C4-2B (cell line): ENCODE data around the gene SEMA4D.

Experiments
- H3K27ac ChIP-seq: fragments of 450-650 bp; 2 replicates; pipeline ENCODE4 v1.5.1; 2017
- ZFX ChIP-seq: fragments of 450-650 bp; IDR thresholded peaks from 2 replicates; pipeline ENCODE4 v1.6.1; 2017
- TF ChIP-seq, protein P1 (sequence below): fragments of 450-650 bp; conservative IDR thresholded peaks from 2 replicates; pipeline ENCODE4 v1.5.1; 2017; ENCODE audit warnings: mild to moderate bottlenecking

The SEMA4D gene

DNA sequence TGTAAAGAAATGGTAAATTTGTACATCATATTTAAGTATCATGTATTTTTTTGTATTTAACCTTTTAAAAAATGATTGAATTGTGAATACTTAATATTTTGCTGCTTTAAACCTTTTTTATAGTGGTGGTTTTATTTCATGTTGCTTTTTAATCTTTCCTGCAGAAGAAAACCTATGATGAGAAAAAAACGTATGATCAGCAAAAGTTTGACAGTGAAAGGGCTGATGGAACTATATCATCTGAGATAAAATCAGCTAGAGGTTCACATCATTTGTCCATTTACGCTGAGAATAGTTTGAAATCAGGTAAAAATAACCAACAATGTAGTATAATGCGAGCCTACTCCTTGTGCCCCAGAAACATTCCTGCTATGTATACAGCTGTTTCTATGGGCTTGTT, 172.2 kb downstream of the SEMA4D start:
- no peak overlapping the region for H3K27ac ChIP-seq
- no peak for TF ChIP-seq ZFX
- TF ChIP-seq, protein P1, sequence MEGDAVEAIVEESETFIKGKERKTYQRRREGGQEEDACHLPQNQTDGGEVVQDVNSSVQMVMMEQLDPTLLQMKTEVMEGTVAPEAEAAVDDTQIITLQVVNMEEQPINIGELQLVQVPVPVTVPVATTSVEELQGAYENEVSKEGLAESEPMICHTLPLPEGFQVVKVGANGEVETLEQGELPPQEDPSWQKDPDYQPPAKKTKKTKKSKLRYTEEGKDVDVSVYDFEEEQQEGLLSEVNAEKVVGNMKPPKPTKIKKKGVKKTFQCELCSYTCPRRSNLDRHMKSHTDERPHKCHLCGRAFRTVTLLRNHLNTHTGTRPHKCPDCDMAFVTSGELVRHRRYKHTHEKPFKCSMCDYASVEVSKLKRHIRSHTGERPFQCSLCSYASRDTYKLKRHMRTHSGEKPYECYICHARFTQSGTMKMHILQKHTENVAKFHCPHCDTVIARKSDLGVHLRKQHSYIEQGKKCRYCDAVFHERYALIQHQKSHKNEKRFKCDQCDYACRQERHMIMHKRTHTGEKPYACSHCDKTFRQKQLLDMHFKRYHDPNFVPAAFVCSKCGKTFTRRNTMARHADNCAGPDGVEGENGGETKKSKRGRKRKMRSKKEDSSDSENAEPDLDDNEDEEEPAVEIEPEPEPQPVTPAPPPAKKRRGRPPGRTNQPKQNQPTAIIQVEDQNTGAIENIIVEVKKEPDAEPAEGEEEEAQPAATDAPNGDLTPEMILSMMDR: no peak

- no peak for TF ChIP-seq ZFX
- TF ChIP-seq, protein P1: no peak
- H3K27ac ChIP-seq: no peak overlapping the region
Observed at GRCh38 chr9:89323390-89323789, 174.5 kb downstream of the SEMA4D start.

DNA sequence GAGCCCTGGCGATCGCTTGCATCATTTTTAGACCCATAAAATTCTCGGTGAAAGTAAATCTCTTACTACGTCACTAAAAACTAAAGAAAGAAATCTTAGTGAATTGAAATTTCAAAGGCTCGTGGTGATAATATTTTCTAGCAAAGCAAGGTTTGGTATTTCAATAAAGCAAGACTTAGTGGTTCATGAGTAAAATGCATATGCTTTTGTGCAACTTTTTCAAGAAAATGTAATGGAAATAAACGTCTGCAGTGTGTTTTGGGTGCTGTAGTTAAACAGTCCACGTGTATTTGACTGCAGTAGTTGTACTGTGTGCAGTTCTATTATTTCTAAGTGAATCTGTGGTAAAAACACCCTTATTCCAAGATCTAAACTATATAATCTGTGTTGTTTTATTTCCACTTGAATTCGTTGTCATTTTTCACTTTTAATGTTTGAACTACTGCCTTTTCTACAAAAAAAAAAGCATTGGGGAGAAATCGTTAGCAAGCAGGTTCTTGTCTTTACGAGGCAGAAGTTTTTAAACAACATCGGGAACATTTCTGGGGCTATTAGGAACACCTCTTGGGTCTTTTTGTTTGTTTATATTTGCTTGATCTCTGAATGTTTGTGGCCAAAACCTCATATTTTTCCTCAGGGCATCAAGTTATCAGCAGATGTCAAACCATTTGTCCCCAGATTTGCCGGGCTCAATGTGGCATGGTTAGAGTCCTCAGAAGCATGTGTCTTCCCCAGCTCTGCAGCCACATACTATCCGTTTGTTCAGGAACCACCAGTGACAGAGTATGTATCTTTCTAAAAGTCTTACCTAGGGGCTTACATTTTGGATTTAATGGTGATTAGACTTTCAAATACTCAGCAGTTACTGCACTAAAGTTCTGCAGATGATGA, 178.7 kb downstream of the SEMA4D start:
- peak overlapping the region; percentile 92 for H3K27ac ChIP-seq
- TF ChIP-seq, protein P1: peak; percentile 60
- no peak for TF ChIP-seq ZFX

DNA sequence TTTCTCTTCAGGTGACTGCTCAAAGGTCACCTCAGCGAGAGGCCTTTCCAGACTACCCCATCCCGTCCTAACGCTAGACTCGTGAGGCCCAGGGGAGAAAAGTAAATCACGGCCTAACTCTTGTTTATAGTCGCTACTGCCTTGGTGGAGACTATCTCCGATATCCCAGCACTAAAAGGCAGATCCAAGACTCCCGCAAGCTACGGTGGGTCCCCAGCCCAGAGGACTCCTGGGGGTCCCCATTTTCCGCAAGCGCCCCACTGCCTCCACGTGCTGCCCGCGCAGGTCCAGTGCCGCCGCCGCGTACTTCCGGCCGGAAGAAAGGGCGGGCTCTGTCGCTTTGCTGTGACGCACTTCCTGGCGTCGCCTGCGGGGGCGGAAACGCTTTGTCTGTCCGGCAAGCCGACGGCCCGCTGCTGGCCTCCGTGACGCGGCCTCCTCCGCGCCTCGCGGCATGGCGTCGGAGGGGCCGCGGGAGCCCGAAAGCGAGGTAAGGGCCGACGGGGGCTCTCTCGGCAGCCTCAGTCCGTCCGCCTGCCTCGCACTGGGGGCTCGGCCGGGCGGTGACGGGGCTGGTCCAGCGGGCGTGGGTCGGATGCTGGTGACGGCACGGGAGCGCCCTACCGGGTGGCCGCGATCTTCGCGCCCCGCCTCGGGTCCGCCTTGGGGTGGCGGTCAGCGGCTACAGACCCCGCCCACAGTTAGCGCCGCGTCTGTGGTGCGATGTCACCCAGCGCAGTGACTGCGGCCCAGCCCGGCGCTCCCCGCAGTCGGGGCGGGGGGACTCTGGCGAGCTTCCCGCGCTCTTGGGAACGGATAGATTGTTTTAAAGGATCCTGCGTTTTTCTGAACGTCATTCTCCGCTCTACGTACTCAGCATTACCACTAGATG, 179.5 kb downstream of the SEMA4D start, which contains the start of gene SECISBP2:
TSS of gene SECISBP2 (plus strand) at position 378 of the 892 bp plus-strand sequence. CDS start at position 455, 77 bp downstream.
- peak within 1 kb of the TSS; percentile 92 for H3K27ac ChIP-seq
- TF ChIP-seq, protein P1: peak; percentile 91
- peak; percentile 88 for TF ChIP-seq ZFX

GRCh38 chr9:89317282-89317681, 180.6 kb downstream of the SEMA4D start:
- TF ChIP-seq, protein P1: no peak
- TF ChIP-seq ZFX: no peak
- H3K27ac ChIP-seq: peak overlapping the region; percentile 92; the same call in 1 of the 2 replicates

GRCh38 chr9:89315482-89315881, 182.4 kb downstream of the SEMA4D start:
- no peak for TF ChIP-seq ZFX
- TF ChIP-seq, protein P1: no peak
- H3K27ac ChIP-seq: no peak overlapping the region

GRCh38 chr9:89314955-89315354, 183.0 kb downstream of the SEMA4D start:
- TF ChIP-seq, protein P1: no peak
- no peak for TF ChIP-seq ZFX
- no peak overlapping the region for H3K27ac ChIP-seq
